HG02763 (cell line): ENCODE results near the gene DND1.
A peak's percentile ranks its signal among the peaks of the same experiment; 100 is the strongest.
"Not testable (repeated sequence)": the region's sequence is repeated elsewhere in the genome, so short reads cannot be mapped to it uniquely, and the experiment has no call there.

Experiments used
- ATAC-seq: cut with Tn5 transposase; IDR thresholded peaks from one replicate; pipeline ENCODE4 v1.9.1; 2021; ENCODE audit warnings: mild to moderate bottlenecking, moderate library complexity; ENCODE audit not compliant: unreplicated experiment

The DND1 gene

DNA sequence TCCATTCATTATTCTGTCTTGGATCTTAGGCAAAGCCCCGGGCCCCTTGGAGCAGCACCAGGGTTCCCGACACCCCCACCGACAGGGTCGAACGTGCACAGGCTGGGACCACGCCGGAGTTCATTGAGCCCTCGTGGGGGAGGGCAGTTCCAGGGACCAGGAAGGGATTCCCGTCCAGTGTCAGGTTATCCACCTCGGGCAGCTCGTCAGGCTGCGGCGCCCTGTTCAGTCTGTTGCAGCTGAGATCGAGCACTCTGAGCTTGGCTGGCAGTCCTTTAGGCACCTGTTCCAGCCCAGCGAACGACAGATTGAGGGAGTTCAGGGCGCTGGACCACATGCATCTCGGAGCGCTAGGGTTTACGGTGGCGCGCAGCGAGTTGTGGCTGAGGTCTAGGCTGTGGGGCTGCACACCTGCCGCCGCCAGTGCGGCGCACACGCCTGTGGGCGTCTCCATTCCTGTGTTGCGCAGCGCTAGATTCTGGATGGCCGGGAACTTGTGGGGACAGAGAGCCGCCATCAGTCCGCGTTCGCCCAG lies 41.5 kb downstream of the DND1 start:
- peak; percentile 30 for ATAC-seq

DNA sequence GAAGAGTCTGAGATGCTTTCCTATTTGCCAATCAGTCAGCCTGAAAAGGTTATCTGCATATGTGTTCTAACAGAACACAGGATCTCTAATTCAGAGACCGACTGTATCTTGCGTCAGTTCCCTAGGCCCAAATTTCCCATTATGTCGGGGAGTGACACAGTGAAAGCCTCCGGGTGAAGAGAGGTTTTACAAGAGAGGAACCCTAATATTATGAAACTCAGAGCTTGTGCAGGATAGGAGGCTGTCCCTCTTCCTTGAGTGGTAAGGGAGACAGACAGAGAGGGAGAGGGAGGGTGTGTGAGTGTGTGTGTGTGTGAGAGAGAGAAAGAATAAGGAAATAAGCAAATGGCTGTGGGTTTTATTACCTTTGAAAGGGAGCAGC lies 42.3 kb downstream of the DND1 start:
- no peak for ATAC-seq

DNA sequence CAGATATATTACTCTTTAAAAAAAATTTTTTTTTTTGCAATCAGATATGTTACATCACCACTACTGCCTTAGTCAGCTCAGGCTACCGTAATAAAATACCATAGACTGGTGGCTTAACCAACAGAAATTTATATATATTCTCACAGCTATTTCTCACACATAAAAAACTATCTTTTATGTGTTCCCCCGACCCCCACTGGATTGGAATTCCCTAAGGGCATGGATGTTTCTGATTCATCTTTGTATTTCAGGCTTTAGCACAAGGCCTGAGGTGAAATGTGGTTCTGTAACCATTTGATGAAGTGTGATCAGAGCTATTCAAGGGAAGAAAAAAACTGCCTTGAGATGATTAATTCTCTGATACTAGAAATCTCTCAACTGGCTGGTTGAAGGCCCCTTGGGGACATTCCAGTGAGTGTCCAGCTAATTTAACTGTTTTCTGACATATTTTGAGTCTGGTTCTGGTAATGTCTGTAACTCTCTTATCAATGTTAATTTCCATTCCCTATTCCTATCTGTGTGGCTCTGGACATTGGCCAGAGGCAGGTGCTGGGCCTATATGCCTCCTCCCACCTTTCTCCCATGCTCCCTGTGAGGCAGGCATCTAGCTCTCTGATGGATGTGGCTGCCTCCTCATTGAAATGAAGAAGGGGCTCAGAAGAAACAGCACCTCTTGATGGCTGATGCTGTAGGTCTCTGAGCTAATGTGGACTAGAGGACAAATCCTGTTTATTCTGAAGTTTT lies 42.9 kb downstream of the DND1 start:
- ATAC-seq, result no peak

DNA sequence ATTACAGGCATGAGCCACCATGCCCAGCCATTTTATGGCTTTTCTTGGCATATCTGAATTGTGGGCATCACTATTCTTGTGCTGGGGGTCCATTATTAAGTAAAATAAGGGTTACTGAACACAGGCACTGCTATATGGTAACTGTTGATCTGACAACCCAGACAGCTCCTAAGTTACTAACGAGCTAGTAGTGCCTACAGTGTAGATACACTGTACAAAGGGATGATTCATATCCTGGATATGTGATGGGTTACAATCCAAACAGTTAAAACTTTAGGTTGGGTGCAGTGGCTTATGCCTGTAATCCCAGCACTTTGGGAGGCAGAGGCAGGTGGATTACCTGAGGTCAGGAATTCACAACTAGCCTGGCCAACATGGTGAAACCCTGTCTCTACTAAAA lies 44.7 kb downstream of the DND1 start:
- no peak for ATAC-seq

DNA sequence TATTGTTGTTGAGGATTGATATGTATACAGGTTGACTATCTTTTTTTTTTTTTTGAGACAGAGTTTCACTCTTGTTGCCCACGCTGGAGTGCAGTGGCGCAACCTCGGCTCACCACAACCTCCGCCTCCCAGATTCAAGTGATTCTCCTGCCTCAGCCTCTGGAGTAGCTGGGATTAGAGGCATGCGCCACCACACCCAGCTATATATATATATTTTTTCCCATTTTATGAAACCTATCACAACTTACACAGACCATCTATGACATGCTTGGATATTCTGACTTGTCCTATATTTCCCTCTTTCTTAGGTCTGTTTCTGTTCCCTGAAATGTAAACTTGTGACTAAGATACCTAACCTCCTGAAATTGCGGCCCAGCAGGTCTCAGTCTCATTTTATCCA lies 45.4 kb downstream of the DND1 start:
- ATAC-seq, result no peak

DNA sequence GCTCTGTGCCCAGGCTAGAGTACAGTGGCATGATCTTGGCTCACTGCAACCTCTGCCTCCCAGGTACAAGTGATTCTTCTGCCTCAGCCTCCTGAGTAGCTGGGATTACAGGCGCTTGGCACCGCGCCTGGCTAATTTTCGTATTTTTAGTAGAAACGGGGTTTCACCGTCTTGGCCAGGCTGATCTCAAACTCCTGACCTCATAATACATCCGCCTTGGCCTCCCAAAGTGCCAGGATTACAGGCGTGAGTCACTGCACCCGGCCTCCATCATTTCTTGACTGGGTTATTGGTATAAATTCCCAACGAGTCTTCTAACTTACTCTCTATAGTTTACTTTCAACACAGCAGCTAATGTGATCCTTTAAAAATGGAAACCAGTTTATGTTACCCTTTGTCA lies 48.5 kb downstream of the DND1 start:
- not testable (repeated sequence) for ATAC-seq

DNA sequence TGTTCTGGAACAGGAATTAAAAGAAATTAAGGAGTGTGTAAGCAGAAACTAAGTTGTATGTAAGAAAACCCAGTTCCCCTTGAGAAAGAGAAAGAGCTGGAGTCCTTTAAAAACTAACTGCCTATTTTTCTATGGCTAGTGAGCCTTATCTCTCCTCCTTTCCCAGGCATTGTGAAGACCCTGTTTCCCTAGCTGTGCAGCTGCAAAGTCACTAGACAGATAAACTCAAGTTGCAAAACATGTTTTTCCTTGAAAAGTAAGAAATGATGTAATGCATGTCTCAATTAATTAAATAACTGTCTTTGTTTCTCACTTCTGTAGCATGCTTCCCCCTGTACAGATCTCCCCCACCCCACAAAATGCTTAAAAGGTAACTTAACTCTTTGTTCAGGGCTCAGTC lies 50.3 kb downstream of the DND1 start:
- ATAC-seq, result not testable (repeated sequence)

DNA sequence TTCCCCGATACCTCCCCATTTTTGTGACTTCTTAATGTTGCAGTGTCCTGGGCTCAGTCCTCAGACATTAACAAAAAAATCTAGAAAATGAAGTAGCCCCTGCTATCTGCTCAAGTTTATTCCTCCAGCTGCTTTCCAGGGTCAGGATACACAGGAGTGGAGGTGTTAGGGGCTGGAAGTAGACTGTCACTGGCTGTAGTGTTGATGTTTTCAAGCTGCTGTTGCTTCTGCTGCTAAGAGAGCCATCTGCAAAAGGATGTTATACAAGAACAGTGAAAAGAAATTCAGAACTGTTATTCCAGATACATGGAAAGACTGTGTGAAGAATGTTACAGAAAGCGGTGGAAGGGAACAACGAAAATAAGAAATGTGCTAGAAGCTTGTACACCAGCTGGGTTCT lies 51.1 kb downstream of the DND1 start:
- no peak for ATAC-seq
